IMR-90 (cell line): Measurements from ENCODE around the gene DEFB129. TPM values are rescaled to one million over a fixed set of nuclear protein-coding genes. Genes with fewer than 3 reads are reported as not detected.

ENCODE experiments used
- ATAC-seq: fragments of 200-7000 bp; cut with Tn5 transposase; 2 replicates; pipeline ENCODE4 v1.9.1; 2020; ENCODE audit warnings: low read depth, mild to moderate bottlenecking, moderate library complexity
- BruUV-seq: library from RNA; stranded (reverse); fragments of 400-500 nt; replicated peaks from 2 replicates; lab custom pipeline; 2021; lab: Mats Ljungman, UMichigan
- CTCF ChIA-PET: fragments of 300-600 bp; formaldehyde crosslinking; extraction: SDS; loops from one replicate; lab custom pipeline; 2021; ENCODE audit warnings: antibody characterized with exemption; lab: Yijun Ruan, JAX
- POLR2A ChIA-PET: fragments of 300-600 bp; sonication (Branson Sonifier 250); formaldehyde crosslinking; loops from one replicate; lab custom pipeline; 2022; ENCODE audit warnings: antibody characterized with exemption; ENCODE audit not compliant: unreplicated experiment; lab: Charles Lee
- DNase-seq: peaks from one replicate; pipeline ENCODE4 v3.0.0; 2013
- H2AFZ ChIP-seq: replicated peaks from 2 replicates; pipeline ENCODE3; 2013; ENCODE audit warnings: low read length, mild to moderate bottlenecking; ENCODE audit not compliant: poor library complexity
- H2AK5ac ChIP-seq: 2 replicates; pipeline ENCODE4 v1.6.1; 2013; ENCODE audit warnings: low read depth, low read length, inconsistent platforms
- H2AK9ac ChIP-seq: replicated peaks from 2 replicates; pipeline ENCODE3; 2013; ENCODE audit warnings: mild to moderate bottlenecking, low read depth, low read length, moderate library complexity; ENCODE audit not compliant: poor library complexity
- H2BK120ac ChIP-seq: 2 replicates; pipeline ENCODE4 v1.6.1; 2013; ENCODE audit warnings: low read depth, low read length, inconsistent platforms
- H2BK15ac ChIP-seq: 3 replicates; pipeline ENCODE4 v1.6.1; 2013; ENCODE audit warnings: low read depth, low read length, inconsistent platforms
- H2BK20ac ChIP-seq: 2 replicates; pipeline ENCODE4 v1.6.1; 2013; ENCODE audit warnings: low read depth, mild to moderate bottlenecking, inconsistent platforms, low read length, moderate library complexity
- H2BK5ac ChIP-seq: 2 replicates; pipeline ENCODE4 v1.6.1; 2013; ENCODE audit warnings: mild to moderate bottlenecking, low read depth, low read length, inconsistent platforms; ENCODE audit not compliant: poor library complexity, severe bottlenecking
- H3K14ac ChIP-seq: replicated peaks from 2 replicates; pipeline ENCODE4 v1.6.1; 2013; ENCODE audit warnings: low read depth, low read length, inconsistent platforms
- H3K18ac ChIP-seq: 2 replicates; pipeline ENCODE4 v1.6.1; 2013; ENCODE audit warnings: low read depth, low read length, control low read depth
- H3K23ac ChIP-seq: 2 replicates; pipeline ENCODE4 v1.6.1; 2013; ENCODE audit warnings: low read depth, low read length, inconsistent platforms
- H3K27ac ChIP-seq: 2 replicates; pipeline ENCODE4 v1.5.1; 2013; ENCODE audit warnings: mild to moderate bottlenecking, control low read depth, low read length; ENCODE audit not compliant: insufficient read depth
- H3K27me3 ChIP-seq: 2 replicates; pipeline ENCODE4 v1.6.1; 2013; ENCODE audit warnings: low read length; ENCODE audit not compliant: control insufficient read depth, insufficient read depth
- H3K36me3 ChIP-seq: 2 replicates; pipeline ENCODE4 v1.6.1; 2013; ENCODE audit warnings: low read length, mixed read lengths; ENCODE audit not compliant: control insufficient read depth, insufficient read depth
- H3K4ac ChIP-seq: 2 replicates; pipeline ENCODE4 v1.6.1; 2013; ENCODE audit warnings: low read depth, low read length, inconsistent platforms
- H3K4me1 ChIP-seq: 2 replicates; pipeline ENCODE4 v1.6.1; 2013; ENCODE audit warnings: low read length, mixed read lengths; ENCODE audit not compliant: control insufficient read depth, insufficient read depth
- H3K4me2 ChIP-seq: 2 replicates; pipeline ENCODE4 v1.6.1; 2013; ENCODE audit warnings: low read depth, mild to moderate bottlenecking, control low read depth, low read length, moderate library complexity
- H3K4me3 ChIP-seq: 2 replicates; pipeline ENCODE4 v1.5.1; 2013; ENCODE audit warnings: low read depth, mild to moderate bottlenecking, control low read depth, low read length, moderate library complexity; ENCODE audit not compliant: insufficient read depth
- H3K56ac ChIP-seq: 2 replicates; pipeline ENCODE4 v1.6.1; 2013; ENCODE audit warnings: low read length, inconsistent platforms; ENCODE audit not compliant: insufficient read depth; ENCODE audit errors: extremely low read depth
- H3K79me1 ChIP-seq, 2 experiments: 2 replicates each; pipeline ENCODE4 v1.6.1; 2013; ENCODE audit warnings: low read length in 2 of 2, inconsistent platforms in 1 of 2, low read depth in 1 of 2
- H3K9ac ChIP-seq: 2 replicates; pipeline ENCODE4 v1.6.1; 2013; ENCODE audit warnings: low read depth, low read length, control low read depth
- H3K9me1 ChIP-seq: 2 replicates; pipeline ENCODE4 v1.6.1; 2013; ENCODE audit warnings: low read length, inconsistent platforms; ENCODE audit not compliant: insufficient read depth
- H3K9me3 ChIP-seq: 2 replicates; pipeline ENCODE4 v1.6.1; 2013; ENCODE audit warnings: low read length; ENCODE audit not compliant: control insufficient read depth, insufficient read depth
- H4K20me1 ChIP-seq: 2 replicates; pipeline ENCODE4 v1.6.1; 2013; ENCODE audit warnings: low read length, inconsistent platforms; ENCODE audit not compliant: insufficient read depth
- H4K5ac ChIP-seq: 2 replicates; pipeline ENCODE4 v1.6.1; 2013; ENCODE audit warnings: mild to moderate bottlenecking, low read depth, low read length, control low read depth
- H4K8ac ChIP-seq, 2 experiments: 2 replicates each; pipeline ENCODE4 v1.6.1; 2013; ENCODE audit warnings: low read depth in 2 of 2, low read length in 2 of 2, control low read depth in 1 of 2, inconsistent platforms in 1 of 2
- H4K91ac ChIP-seq: 2 replicates; pipeline ENCODE4 v1.6.1; 2013; ENCODE audit warnings: low read depth, low read length, inconsistent platforms; ENCODE audit not compliant: insufficient read depth
- BHLHE40 ChIP-seq: fragments of 150-350 bp; IDR thresholded peaks from 2 replicates; pipeline ENCODE4 v1.6.1; 2016; ENCODE audit warnings: mild to moderate bottlenecking, low read depth, low read length
- CEBPB ChIP-seq: IDR thresholded peaks from 2 replicates; pipeline ENCODE4 v1.6.1; 2012; ENCODE audit warnings: low read depth, low read length, improper control_type of control experiment
- CTCF ChIP-seq: conservative IDR thresholded peaks from 2 replicates; pipeline ENCODE4 v1.5.1; 2012; ENCODE audit warnings: mild to moderate bottlenecking, low read depth, low read length, improper control_type of control experiment
- FOS ChIP-seq: fragments of 150-350 bp; IDR thresholded peaks from 2 replicates; pipeline ENCODE4 v1.6.1; 2016; ENCODE audit warnings: low read depth, low read length
- MAFK ChIP-seq: IDR thresholded peaks from 2 replicates; pipeline ENCODE4 v1.6.1; 2012; ENCODE audit warnings: low read depth, low read length, improper control_type of control experiment
- RFX5 ChIP-seq: IDR thresholded peaks from 2 replicates; pipeline ENCODE4 v1.8.0; 2012; ENCODE audit warnings: low read depth, mild to moderate bottlenecking, low read length, moderate library complexity
- dilution Hi-C: fragments of 300-500 bp; cut with HindIII; formaldehyde crosslinking; loops from one replicate; pipeline ENCODE4 v1.14.3; 2018; ENCODE audit warnings: low sequenced_read_pairs; ENCODE audit not compliant: unreplicated experiment
- in situ Hi-C: fragments of 300-500 bp; cut with MboI; formaldehyde crosslinking; loops from 3 replicates; pipeline ENCODE4 v1.14.3; 2019; ENCODE audit warnings: low sequenced_read_pairs, inconsistent platforms, mixed read lengths
- intact Hi-C: fragments of 100-400 bp; cut with micrococcal nuclease; formaldehyde crosslinking; loops from 2 replicates; pipeline ENCODE4 v1.10.0; 2022
- polyA plus RNA-seq, 3 experiments: library from polyadenylated mRNA; depleted of rRNA; stranded (reverse); fragments of >200 nt; gene quantifications; 2 replicates each; pipeline ENCODE4 v1.2.3, GENCODE V29; 2012; ENCODE audit warnings: low replicate concordance in 1 of 3
- total RNA-seq: library from RNA; depleted of rRNA; stranded (reverse); fragments of >200 nt; gene quantifications from 2 replicates; pipeline ENCODE4 v1.2.3, GENCODE V29; 2012
- TF ChIP-seq, protein P1 (sequence below): fragments of 150-350 bp; IDR thresholded peaks from 2 replicates; pipeline ENCODE4 v1.6.1; 2016; ENCODE audit warnings: low read depth, mild to moderate bottlenecking, low read length, moderate library complexity, borderline replicate concordance

The DEFB129 gene
- total and polyA plus RNA-seq, 2 of the 4 experiments (the other 2 are of a cell fraction): not detected

DNA sequence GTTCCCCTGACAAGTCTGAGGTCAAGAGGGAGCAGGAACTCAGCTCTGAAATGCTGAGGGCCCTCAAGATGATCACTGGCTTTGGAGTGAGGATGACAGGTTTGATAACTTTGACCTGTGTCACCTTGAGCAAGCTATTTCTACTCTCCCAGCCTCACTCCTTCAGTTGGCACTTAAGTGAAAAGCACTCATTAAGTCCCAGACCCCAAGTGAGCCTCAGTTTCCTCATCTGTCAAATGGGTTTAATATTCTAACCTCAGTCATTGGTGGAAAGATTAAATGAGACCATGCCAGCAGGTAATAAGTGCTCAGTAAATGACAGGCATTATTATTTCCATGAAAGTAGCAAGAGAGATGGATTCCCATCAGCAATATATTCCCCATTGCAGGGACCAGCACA is 44.5 kb downstream of the DEFB129 start:
- H3K4ac ChIP-seq: no peak overlapping the region
- intact Hi-C loops: no loop called here
- CTCF ChIA-PET: no interaction called here

More for the DNA sequence above, 44.5 kb downstream of the DEFB129 start:
- ATAC-seq (no peak), DNase-seq (no peak)
- H2BK20ac ChIP-seq: no peak overlapping the region
- no peak overlapping the region for H3K18ac ChIP-seq
- no peaks in the 10 kb centered on the region for H3K9me3 ChIP-seq
- no peak overlapping the region for H2AK9ac ChIP-seq
- BruUV-seq: no TSS peak
- H4K20me1 ChIP-seq: no peaks in the 10 kb centered on the region
- H3K56ac ChIP-seq: no peak overlapping the region
- H3K27ac ChIP-seq: no peak overlapping the region
- no peaks in the 10 kb centered on the region for H3K79me1 ChIP-seq
- peaks cover 11% of the 10 kb centered on the region for H3K36me3 ChIP-seq
- H4K91ac ChIP-seq: no peak overlapping the region
- POLR2A ChIA-PET: no interaction called here
- H3K9me1 ChIP-seq: no peaks in the 10 kb centered on the region; the same call in 1 of the 2 replicates
- dilution Hi-C loops: no loop called here
- H2AK5ac ChIP-seq: no peak overlapping the region
- H2AFZ ChIP-seq: no peak overlapping the region
- H2BK5ac ChIP-seq: no peak overlapping the region
- no peak overlapping the region for H2BK120ac ChIP-seq
- no peak overlapping the region for H2BK15ac ChIP-seq
- no peak overlapping the region for H3K9ac ChIP-seq
- no peak for TF ChIP-seq MAFK
- TF ChIP-seq CEBPB: no peak
- no peak for TF ChIP-seq CTCF
- no peak for TF ChIP-seq BHLHE40
- TF ChIP-seq, protein P1, sequence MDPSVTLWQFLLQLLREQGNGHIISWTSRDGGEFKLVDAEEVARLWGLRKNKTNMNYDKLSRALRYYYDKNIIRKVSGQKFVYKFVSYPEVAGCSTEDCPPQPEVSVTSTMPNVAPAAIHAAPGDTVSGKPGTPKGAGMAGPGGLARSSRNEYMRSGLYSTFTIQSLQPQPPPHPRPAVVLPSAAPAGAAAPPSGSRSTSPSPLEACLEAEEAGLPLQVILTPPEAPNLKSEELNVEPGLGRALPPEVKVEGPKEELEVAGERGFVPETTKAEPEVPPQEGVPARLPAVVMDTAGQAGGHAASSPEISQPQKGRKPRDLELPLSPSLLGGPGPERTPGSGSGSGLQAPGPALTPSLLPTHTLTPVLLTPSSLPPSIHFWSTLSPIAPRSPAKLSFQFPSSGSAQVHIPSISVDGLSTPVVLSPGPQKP: no peak
- TF ChIP-seq FOS: no peak
- no peak for TF ChIP-seq RFX5
- in situ Hi-C loops: no loop called here
- no peak overlapping the region for H4K8ac ChIP-seq
- no peak overlapping the region for H3K4me3 ChIP-seq
- no peak overlapping the region for H4K5ac ChIP-seq
- H3K23ac ChIP-seq: no peak overlapping the region
- no peaks in the 10 kb centered on the region for H3K27me3 ChIP-seq
- no peak overlapping the region for H3K14ac ChIP-seq
- H3K4me1 ChIP-seq: no peaks in the 10 kb centered on the region
- H3K4me2 ChIP-seq: no peak overlapping the region
